C4-2B (cell line): ENCODE results near the gene INPP5K.

Source experiments
- CTCF ChIP-seq: fragments of 450-650 bp; conservative IDR thresholded peaks from 2 replicates; pipeline ENCODE4 v1.5.1; 2017; ENCODE audit warnings: mild to moderate bottlenecking
- ZFX ChIP-seq: fragments of 450-650 bp; IDR thresholded peaks from 2 replicates; pipeline ENCODE4 v1.6.1; 2017

- no peak for TF ChIP-seq CTCF
- TF ChIP-seq ZFX: no peak
Observed at GRCh38 chr17:1475321-1475854, 41.0 kb downstream of the INPP5K start.
